ENCODE data around the gene NEAT1.

The NEAT1 gene

DNA sequence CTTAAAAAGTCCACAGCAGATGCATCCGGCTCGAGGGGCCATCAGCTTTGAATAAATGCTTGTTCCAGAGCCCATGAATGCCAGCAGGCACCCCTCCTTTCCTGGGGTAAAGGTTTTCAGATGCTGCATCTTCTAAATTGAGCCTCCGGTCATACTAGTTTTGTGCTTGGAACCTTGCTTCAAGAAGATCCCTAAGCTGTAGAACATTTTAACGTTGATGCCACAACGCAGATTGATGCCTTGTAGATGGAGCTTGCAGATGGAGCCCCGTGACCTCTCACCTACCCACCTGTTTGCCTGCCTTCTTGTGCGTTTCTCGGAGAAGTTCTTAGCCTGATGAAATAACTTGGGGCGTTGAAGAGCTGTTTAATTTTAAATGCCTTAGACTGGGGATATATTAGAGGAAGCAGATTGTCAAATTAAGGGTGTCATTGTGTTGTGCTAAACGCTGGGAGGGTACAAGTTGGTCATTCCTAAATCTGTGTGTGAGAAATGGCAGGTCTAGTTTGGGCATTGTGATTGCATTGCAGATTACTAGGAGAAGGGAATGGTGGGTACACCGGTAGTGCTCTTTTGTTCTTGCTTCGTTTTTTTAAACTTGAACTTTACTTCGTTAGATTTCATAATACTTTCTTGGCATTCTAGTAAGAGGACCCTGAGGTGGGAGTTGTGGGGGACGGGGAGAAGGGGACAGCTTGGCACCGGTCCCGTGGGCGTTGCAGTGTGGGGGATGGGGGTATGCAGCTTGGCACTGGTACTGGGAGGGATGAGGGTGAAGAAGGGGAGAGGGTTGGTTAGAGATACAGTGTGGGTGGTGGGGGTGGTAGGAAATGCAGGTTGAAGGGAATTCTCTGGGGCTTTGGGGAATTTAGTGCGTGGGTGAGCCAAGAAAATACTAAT, 1.9 kb downstream of the NEAT1 start:
- DNase-seq = peak; percentile 36

DNA sequence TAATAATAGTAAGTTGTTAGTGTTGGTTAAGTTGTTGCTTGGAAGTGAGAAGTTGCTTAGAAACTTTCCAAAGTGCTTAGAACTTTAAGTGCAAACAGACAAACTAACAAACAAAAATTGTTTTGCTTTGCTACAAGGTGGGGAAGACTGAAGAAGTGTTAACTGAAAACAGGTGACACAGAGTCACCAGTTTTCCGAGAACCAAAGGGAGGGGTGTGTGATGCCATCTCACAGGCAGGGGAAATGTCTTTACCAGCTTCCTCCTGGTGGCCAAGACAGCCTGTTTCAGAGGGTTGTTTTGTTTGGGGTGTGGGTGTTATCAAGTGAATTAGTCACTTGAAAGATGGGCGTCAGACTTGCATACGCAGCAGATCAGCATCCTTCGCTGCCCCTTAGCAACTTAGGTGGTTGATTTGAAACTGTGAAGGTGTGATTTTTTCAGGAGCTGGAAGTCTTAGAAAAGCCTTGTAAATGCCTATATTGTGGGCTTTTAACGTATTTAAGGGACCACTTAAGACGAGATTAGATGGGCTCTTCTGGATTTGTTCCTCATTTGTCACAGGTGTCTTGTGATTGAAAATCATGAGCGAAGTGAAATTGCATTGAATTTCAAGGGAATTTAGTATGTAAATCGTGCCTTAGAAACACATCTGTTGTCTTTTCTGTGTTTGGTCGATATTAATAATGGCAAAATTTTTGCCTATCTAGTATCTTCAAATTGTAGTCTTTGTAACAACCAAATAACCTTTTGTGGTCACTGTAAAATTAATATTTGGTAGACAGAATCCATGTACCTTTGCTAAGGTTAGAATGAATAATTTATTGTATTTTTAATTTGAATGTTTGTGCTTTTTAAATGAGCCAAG, 2.7 kb downstream of the NEAT1 start:
- DNase-seq = peak; percentile 73

DNA sequence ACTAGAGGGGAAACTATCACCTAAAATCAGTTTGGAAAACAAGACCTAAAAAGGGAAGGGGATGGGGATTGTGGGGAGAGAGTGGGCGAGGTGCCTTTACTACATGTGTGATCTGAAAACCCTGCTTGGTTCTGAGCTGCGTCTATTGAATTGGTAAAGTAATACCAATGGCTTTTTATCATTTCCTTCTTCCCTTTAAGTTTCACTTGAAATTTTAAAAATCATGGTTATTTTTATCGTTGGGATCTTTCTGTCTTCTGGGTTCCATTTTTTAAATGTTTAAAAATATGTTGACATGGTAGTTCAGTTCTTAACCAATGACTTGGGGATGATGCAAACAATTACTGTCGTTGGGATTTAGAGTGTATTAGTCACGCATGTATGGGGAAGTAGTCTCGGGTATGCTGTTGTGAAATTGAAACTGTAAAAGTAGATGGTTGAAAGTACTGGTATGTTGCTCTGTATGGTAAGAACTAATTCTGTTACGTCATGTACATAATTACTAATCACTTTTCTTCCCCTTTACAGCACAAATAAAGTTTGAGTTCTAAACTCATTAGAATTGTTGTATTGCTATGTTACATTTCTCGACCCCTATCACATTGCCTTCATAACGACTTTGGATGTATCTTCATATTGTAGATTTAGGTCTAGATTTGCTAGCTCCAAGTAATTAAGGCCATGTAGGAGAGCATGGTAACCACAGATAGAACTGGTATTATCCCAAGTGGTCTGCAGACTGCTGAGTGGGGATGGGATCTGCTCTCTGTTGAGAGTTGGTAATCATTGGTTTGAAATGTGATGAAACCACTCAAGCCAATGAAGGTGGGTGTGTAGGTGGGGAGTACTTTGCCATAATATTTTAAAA, 3.6 kb downstream of the NEAT1 start:
- no peak for DNase-seq

DNA sequence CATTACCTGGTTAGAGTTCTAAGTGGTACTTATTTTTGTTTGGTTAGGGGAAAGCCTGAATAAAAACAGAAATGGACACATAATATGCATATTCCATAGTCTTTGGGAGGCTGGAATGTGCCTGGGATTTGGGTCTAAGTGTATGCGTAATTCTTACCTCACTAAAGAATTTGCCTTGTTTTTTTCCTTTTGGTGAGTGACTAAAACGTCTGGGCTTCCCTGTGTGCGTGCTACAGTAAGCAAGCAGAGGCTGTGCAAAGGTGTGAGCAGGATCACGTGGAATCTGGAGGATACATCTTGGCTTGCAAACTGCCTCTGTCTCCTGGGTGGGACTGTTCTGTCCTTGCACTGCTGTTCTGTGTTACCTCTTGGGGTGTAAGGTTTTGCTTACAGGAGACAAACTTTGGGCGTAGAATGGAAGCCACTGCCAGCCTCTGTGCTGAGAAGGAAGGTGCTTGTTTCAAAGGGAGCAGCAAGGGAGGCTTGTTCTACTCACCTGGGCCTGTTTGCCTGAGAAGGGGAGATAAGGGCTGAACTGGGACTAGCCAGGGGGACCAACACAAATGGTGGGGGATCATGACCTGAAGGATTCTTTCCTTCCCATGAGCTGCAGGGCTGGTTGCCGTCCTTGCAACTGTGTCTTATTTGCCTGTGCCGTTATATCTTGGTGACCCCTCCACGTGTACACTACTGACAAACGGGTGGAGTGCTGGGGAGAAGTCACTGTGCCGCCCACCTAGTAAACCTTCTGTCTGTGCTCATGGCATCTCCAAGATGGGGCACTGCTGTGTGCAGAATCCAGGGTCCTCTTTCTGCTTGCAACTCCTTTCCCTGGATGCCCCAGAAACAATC, 4.5 kb downstream of the NEAT1 start:
- DNase-seq = no peak

DNA sequence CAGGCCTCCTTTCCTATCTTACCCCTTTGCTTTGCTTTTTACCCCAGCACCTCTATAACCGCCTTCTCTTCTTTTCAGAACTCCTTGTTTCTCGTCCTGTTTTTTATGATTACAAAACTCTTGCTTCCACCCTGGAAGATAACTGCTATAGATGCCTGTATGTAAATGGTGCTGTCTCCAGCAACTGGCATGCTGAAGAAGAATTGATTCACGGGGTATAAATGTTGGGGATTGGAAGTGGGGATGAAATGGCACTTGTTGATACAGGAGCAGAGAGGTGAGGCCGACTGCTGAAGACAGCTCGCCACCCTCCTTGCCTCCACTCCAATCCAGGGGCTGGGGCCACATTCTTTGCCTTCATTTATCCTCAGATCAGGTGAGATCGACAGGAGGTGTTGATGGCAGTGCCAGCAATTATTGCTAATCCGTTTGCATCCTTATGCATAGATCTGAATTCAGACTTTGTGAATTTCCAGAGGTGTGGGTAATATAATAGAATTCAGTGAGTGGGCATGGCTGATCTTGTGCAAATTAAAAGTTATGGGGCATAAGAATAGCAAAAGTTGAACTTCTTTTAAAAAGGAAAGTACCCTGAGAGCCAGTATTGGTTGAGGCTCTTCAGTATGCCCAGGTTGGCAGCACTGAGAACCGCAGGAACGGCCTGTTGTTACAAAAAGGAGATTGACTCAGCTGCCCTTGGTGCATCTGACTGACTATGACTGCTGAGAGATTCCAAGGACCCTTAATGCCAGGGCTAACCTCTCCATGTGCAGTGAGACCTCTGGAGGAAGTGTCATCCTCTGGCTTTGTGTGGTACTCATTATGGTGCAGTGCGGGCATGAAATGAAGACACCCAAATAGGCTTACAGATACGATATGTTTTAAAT, 5.3 kb downstream of the NEAT1 start:
- no peak for DNase-seq

DNA sequence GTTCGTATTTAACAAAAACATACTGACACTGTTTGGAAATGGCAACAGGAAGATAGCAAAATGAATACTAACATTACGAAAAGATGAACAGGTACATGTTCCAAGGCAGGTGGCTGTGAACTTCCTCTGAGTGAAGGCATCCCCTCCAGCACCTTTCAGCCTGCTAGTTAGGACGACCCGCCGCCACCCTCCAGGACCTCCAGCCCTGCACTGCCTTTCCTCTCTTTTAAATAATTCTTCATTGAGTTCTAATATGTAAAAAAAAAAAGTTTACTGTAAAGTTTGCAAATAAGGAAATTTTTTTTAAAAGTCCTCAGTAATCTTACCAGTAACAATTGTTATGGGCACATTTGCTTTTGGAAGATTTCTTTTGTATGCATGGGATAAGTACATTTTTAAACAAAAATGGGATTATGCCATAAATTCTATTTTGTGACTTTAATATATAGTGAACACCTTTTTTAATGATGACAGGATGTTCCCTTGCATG, 6.0 kb downstream of the NEAT1 start:
- no peak for DNase-seq

DNA sequence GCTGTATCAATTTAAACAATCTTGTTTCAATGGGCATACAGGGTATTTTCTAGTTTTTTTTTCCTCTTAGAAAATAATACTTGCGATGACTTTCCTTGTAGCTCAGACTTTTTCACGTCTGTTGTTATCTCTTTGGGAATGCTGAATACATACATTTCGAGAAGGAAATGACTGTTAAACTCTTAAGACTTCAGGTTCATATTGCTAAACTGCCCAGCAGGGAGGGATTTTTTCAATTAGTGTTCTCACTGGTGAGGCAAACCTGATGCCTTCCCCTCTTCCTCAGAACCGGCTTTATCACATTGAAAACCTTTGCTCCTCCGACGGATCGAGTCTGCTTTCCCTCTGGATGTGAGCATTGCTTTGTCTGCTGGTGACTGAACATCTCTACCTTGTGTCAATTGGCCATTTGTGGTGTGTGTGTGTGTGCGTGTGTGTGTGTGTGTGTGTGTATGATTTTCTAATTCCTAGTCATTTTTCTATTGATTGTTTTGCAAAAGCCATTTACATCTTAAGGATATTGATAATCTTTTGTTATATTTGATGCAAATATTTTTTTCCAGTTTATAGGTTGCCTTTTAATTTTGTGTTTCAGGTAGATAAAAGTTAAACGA, 6.6 kb downstream of the NEAT1 start:
- no peak for DNase-seq

DNA sequence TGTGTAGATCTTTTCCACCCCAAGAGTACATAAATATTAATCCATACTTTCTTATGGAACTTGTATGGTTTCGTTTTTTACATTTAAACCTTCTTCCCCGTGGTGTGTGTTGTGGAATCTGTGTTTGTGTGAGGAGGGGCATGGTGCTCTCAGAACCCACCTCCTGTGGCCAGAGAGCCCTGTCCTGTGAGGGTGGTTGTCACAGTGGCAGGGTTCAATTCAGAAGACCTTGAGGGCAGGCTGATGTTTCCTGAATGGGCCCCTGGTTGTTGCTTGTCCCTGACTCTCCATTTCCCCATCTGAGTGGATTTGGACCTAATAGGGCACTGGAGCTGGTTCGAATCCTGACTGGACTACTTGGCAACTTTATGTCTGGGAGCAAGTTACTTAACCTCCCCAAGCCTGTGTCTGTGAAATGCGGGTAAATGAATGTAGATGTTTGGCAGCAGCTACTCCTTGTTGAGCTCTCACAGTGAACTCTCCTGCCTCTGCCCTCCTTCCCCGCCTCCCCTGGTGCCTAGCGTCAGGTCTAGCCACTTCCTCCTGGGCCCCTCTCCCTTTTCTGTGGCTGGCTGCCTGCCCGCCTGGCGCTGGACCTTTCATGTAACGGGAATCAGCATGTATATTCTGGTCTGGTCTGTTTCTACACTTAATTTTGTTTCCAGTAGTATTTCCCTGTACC, 7.3 kb downstream of the NEAT1 start:
- DNase-seq = no peak

DNA sequence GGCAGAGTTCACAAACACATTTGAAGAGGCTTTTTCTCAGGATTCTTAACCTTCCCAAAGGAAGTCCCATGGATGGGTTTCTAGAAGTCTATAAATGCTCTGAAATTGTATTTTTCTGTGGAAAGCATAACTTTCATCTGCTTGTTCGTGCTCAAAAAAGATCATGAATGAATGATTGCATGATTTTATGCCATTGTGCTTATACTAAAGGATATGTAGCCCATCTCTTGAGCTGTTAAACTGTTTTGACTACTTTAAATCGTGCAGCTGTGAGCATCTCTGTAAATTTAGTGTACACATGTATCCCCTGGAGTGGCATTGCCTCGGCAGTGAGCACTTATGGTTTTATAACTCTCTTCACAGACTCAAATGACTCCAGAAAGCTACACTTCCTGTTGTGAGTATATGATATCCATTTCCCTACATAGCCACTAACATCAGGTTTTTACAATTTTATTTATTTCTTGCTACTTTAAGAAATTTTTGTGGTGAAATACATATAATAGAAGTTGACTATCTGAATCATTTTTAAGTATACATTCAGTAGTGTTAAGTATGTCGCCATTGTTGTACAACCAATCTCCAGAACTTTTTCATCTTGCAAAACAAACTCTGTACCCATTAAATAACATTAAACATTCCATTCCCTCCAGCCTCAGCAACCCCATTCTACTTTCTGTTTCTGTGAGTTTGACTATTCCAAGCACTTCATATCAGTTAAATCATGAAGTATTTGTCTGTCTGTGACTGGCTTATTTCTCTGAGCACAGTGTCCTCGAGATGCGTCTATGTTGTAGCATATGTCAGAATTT, 8.0 kb downstream of the NEAT1 start:
- no peak for DNase-seq

DNA sequence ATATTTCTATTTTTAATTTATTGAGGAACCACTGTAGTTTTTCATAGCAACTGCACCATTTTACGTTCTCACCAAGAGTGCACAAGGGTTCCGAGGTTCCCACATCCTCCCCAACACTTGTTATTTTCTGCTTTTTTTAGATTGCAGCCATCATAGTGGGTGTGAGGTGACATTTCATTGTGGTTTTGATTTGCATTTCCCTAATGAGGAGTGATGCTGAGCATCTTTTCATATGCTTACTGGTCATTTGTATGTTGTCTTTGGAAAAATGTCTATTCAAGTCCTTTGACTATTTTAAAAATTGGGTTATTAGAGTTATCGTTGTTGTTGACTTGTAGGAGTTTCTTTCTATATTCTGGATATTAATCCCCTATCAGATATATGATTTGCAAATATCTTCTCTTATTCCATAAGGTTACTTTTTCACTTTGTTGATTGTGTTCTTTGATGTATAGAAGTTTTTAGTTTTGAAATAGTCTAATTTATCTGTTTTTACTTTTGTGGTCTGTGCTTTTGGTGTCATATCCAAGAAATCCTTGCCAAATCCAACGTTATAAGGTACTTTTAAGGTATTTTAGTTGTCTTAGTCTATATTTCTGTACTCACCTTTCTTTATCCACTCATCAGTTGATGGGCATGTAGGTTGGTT, 9.0 kb downstream of the NEAT1 start:
- no peak for DNase-seq

DNA sequence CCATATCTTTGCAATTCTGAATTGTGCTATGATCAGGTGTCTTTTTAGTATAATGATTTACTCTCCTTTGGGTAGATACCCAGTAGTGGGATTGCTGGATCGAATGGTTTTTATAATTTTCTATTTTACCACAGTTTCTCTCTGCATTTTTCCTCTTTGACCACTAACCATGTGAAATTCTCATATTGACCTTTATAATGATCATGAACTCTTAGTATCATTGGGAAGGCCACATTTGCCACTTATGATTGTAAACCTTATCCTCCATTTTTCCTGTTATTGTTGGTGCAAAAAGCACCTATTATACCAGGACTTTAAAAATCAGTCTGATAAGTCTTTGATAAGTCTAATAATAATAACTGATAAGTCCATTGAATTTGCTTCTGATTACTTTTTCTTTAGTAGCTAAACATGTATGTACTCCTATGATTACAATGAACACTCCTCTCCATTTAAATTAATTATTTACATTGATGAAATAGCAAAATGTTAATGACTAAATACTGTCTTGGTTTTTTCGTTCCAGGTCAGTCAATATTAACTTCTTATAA, 9.6 kb downstream of the NEAT1 start:
- DNase-seq = no peak

DNA sequence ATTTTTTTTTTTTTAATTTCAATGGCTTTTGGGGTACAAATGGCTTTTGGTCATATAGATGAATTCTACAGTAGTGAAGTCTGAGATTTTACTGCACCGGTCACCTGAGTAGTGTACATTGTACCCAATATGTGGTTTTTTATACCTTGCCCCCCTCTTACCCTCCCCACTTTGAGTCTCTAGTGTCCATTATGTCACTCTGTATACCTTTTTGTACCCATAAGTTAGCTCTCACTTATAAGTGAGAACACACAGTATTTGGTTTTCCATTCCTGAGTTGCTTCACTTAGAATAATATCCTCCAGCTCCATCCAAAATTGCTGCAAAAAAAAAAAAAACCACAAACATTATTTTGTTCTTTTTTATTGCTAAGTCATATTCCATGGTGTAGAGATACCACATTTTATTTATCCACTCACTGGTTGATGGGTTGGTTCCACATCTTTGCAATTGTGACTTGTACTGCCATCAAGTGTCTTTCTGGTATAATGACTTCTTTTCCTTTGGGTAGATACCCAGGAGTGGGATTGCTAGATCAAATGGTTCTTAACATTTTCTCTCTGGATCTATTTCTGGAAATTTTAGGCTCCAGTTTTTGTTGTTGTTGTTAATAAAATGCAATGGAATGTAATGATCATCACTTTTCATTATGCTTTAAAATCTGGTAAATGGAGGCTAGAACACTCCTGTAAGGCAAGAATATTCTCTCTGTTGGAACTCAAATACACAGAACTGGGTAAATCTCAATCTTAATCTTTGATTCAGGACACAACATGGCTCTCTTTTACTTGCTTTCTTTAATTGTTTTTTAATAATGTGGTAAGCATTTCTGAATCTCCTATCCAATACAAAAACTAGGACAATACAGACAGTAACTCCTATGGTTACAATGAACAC, 10.3 kb downstream of the NEAT1 start:
- no peak for DNase-seq

DNA sequence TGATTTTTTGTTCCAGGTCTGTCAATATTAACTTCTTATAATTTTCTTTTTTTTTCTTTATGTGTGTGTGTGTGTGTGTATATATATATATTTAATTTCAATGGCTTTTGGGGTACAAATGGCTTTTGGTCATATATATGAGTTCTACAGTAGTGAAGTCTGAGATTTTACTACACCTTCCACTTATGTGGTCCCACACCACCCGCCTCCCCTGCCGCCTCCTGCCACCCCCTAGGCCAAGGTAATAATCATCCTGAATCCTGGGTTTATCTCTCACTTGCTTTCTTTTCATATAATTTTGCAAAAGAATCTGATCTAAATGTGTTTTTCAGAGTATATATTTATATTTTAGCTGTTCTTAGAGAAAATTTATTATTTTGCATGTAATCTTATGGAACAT, 11.1 kb downstream of the NEAT1 start:
- no peak for DNase-seq

DNA sequence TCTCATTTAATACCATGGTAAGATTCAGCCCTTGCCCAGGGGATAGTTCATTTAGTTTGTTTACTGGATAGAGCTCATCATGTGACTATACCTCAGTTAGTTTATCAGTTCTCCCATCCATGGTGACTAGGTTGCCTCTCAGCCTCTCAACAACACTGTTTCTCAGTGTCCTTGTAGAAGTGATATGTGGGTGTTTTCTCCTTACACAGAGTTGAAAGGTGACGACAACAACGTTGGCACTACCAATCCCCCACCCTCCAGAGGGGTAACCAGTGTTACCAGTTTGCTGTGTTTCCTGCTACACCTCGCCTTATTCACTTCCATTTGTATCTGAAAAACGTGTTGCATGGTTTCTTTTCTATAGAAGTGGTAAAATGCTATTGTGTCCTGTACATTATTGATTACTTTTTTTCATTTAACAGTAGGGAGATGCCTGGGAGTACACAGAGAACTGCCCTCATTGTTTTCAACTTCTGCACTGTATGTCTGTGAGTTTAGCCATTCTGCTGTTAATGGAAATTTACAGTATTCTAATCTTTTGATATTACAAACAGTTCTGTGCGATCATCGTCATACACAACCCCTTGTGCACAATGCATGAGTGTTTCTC, 11.6 kb downstream of the NEAT1 start:
- DNase-seq = no peak

DNA sequence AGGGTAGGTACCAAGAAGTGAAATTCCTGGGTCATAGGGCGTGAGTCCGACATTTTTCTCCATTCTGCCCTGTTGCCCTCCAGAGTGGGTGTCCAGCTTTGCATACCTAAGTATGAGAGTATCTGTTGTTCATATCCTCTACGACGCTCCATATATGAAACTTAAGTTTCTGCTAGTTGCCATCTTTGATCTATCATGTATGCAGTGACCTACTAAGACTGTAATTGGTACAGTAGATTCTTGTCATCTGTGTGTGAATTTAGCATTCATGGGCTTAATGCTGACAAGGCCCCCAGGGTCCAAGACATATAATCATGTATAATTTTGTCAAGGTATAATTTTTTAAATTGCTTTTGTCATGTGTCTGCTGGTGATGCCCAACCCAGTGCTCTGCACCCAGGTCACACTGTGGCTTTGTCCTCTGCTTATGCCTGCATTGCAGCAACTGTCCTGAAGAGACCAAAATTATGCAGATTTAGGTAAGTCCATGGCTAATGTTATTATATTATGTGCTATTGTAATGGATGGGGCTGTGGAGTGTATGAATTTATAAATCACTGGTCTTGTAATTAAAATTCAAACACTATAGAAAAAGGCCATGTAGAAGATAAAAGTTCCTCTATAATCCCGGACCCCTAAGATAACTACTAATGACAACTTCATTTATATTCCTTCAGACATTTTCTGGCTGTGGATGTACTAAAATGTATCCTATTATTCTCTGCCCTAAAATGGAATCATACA, 12.2 kb downstream of the NEAT1 start:
- no peak for DNase-seq
